ENCODE data around the gene UGT8.

GRCh38 chr4:114698231-114698630 is 99.6 kb downstream of the UGT8 start:
- TF ChIP-seq POLR2A (IDR thresholded peaks at IDR 0.05) (no peak), CTCF (IDR thresholded peaks at IDR 0.05 in 4 of 5, conservative IDR thresholded peaks at IDR 0.05 in 1 of 5) (no peak)
